ENCODE measurements around the gene CRHBP.

Gene CRHBP

GRCh38 chr5:76918539-76918938, 34.3 kb upstream of the CRHBP start:
- no peak for ATAC-seq

GRCh38 chr5:76920491-76920890, 32.4 kb upstream of the CRHBP start:
- TF ChIP-seq TOX (CRISPR knock-in tag; IDR thresholded peaks at IDR 0.05; ENCODE audit: borderline replicate concordance) (no peak), ZNF565 (CRISPR knock-in tag; conservative IDR thresholded peaks at IDR 0.05; ENCODE audit: low read depth) (no peak), BACH2 (CRISPR knock-in tag; IDR thresholded peaks at IDR 0.05; ENCODE audit: borderline replicate concordance) (no peak), PATZ1 (CRISPR knock-in tag; IDR thresholded peaks at IDR 0.05; ENCODE audit: borderline replicate concordance) (no peak)
- ATAC-seq, result no peak

More at GRCh38 chr5:76918539-76918938, 34.3 kb upstream of the CRHBP start:
- no peak for TF ChIP-seq PPARA (CRISPR knock-in tag; IDR thresholded peaks at IDR 0.05; ENCODE audit: borderline replicate concordance)
- no peak for TF ChIP-seq CSRNP3 (CRISPR knock-in tag; IDR thresholded peaks at IDR 0.05)
- TF ChIP-seq ISL1 (CRISPR knock-in tag; IDR thresholded peaks at IDR 0.05), result no peak

GRCh38 chr5:76926329-76927105, 26.3 kb upstream of the CRHBP start:
- no peak for ATAC-seq
- TF ChIP-seq TSHZ2 (CRISPR knock-in tag; IDR thresholded peaks at IDR 0.05), result no peak
- TF ChIP-seq ISL1 (CRISPR knock-in tag; IDR thresholded peaks at IDR 0.05), result no peak
- TF ChIP-seq TCF4 (CRISPR knock-in tag; IDR thresholded peaks at IDR 0.05; ENCODE audit: borderline replicate concordance), result no peak
- no peak for TF ChIP-seq ZC3H10 (CRISPR knock-in tag; IDR thresholded peaks at IDR 0.05)
- no peak for TF ChIP-seq PPARA (CRISPR knock-in tag; IDR thresholded peaks at IDR 0.05; ENCODE audit: borderline replicate concordance)
- TF ChIP-seq ZNF70 (CRISPR knock-in tag; IDR thresholded peaks at IDR 0.05), result no peak
- TF ChIP-seq TOX (CRISPR knock-in tag; IDR thresholded peaks at IDR 0.05; ENCODE audit: borderline replicate concordance), result no peak
- TF ChIP-seq ARNTL (CRISPR knock-in tag; IDR thresholded peaks at IDR 0.05; ENCODE audit: borderline replicate concordance, low read depth), result no peak
- no peak for TF ChIP-seq OSR1 (CRISPR knock-in tag; IDR thresholded peaks at IDR 0.05)
- no peak for TF ChIP-seq POU6F1 (CRISPR knock-in tag; IDR thresholded peaks at IDR 0.05; ENCODE audit: borderline replicate concordance, low read depth)
- TF ChIP-seq ZFP3 (CRISPR knock-in tag; IDR thresholded peaks at IDR 0.05), result no peak
- no peak for TF ChIP-seq BACH2 (CRISPR knock-in tag; IDR thresholded peaks at IDR 0.05; ENCODE audit: borderline replicate concordance)
- no peak for TF ChIP-seq CREB5 (CRISPR knock-in tag; IDR thresholded peaks at IDR 0.05; ENCODE audit: low read depth)
- no peak for TF ChIP-seq ZNF8 (CRISPR knock-in tag; IDR thresholded peaks at IDR 0.05)
- TF ChIP-seq SNAI2 (CRISPR knock-in tag; IDR thresholded peaks at IDR 0.05), result no peak
- TF ChIP-seq CSDC2 (CRISPR knock-in tag; IDR thresholded peaks at IDR 0.05), result no peak
- no peak for TF ChIP-seq ZNF565 (CRISPR knock-in tag; conservative IDR thresholded peaks at IDR 0.05; ENCODE audit: low read depth)
- TF ChIP-seq RARB (CRISPR knock-in tag; IDR thresholded peaks at IDR 0.05), result no peak
- no peak for TF ChIP-seq GLIS3 (CRISPR knock-in tag; IDR thresholded peaks at IDR 0.05)
- TF ChIP-seq CSRNP3 (CRISPR knock-in tag; IDR thresholded peaks at IDR 0.05), result no peak

Measured in SK-N-SH treated with all-trans-retinoic acid at 6 μM for 48 hours (cell line).